GM23338 (cell line): ENCODE measurements around the gene GNAI1. TPM values are rescaled to one million over a fixed set of nuclear protein-coding genes. Genes with fewer than 3 reads are reported as not detected.

ENCODE experiments used
- ATAC-seq: fragments of 200-7000 bp; cut with Tn5 transposase; 3 replicates; pipeline ENCODE4 v1.9.1; 2020
- DNase-seq: peaks from one replicate; pipeline ENCODE4 v3.0.0-alpha.2; 2015; ENCODE audit warnings: low spot score
- H2AFZ ChIP-seq: fragments of 200-600 bp; sonication (generic); 2 replicates; pipeline ENCODE4 v1.8.0; 2016; ENCODE audit warnings: antibody characterized with exemption, mild to moderate bottlenecking, moderate library complexity
- H3F3A ChIP-seq: fragments of 200-600 bp; sonication (generic); replicated peaks from 2 replicates; pipeline ENCODE4 v1.8.0; 2017; ENCODE audit warnings: antibody characterized with exemption, mixed run types, low read depth
- H3K27ac ChIP-seq: fragments of 200-600 bp; sonication (generic); 2 replicates; pipeline ENCODE4 v1.6.1; 2016; ENCODE audit warnings: low read depth
- H3K27me3 ChIP-seq: fragments of 200-600 bp; sonication (generic); 2 replicates; pipeline ENCODE4 v1.8.0; 2016; ENCODE audit warnings: mild to moderate bottlenecking, mixed run types, moderate library complexity; ENCODE audit not compliant: insufficient read depth
- H3K36me3 ChIP-seq: fragments of 200-600 bp; sonication (generic); 2 replicates; pipeline ENCODE4 v1.8.0; 2016; ENCODE audit warnings: mild to moderate bottlenecking; ENCODE audit not compliant: insufficient read depth
- H3K4me1 ChIP-seq: fragments of 200-600 bp; sonication (generic); 2 replicates; pipeline ENCODE4 v1.8.0; 2016; ENCODE audit warnings: mild to moderate bottlenecking, moderate library complexity; ENCODE audit not compliant: insufficient read depth
- H3K4me2 ChIP-seq: fragments of 200-600 bp; sonication (generic); 2 replicates; pipeline ENCODE4 v1.7.1; 2017; ENCODE audit warnings: mixed run types
- H3K4me3 ChIP-seq: fragments of 200-600 bp; sonication (generic); 2 replicates; pipeline ENCODE4 v1.6.1; 2016; ENCODE audit warnings: mixed run types
- H3K79me2 ChIP-seq: fragments of 200-600 bp; sonication (generic); replicated peaks from 2 replicates; pipeline ENCODE4 v1.8.0; 2017; ENCODE audit warnings: mild to moderate bottlenecking; ENCODE audit not compliant: insufficient read depth
- H3K9me2 ChIP-seq: fragments of 200-600 bp; sonication (generic); 2 replicates; pipeline ENCODE4 v1.8.0; 2017; ENCODE audit not compliant: insufficient read depth
- H4K20me1 ChIP-seq: fragments of 200-600 bp; sonication (generic); replicated peaks from 2 replicates; pipeline ENCODE4 v1.8.0; 2017; ENCODE audit warnings: mild to moderate bottlenecking; ENCODE audit not compliant: insufficient read depth
- H3K27ac Mint-ChIP-seq: 2 replicates; pipeline ENCODE4 v1.8.0; 2020; ENCODE audit warnings: inconsistent platforms, mild to moderate bottlenecking, moderate library complexity, mixed read lengths
- H3K27me3 Mint-ChIP-seq: 3 replicates; pipeline ENCODE4 v1.8.0; 2022; ENCODE audit warnings: low read depth, mild to moderate bottlenecking, moderate library complexity, mixed read lengths, inconsistent platforms; ENCODE audit not compliant: insufficient read depth, poor library complexity
- H3K36me3 Mint-ChIP-seq: 3 replicates; pipeline ENCODE4 v1.8.0; 2021; ENCODE audit warnings: low read depth, mild to moderate bottlenecking, inconsistent platforms, moderate library complexity, mixed read lengths
- H3K4me1 Mint-ChIP-seq: 3 replicates; pipeline ENCODE4 v1.8.0; 2020; ENCODE audit warnings: mild to moderate bottlenecking, inconsistent platforms, mixed read lengths
- H3K4me3 Mint-ChIP-seq: 3 replicates; pipeline ENCODE4 v1.8.0; 2021; ENCODE audit warnings: moderate library complexity, mild to moderate bottlenecking, inconsistent platforms, mixed read lengths
- H3K9me3 Mint-ChIP-seq: 3 replicates; pipeline ENCODE4 v1.8.0; 2020; ENCODE audit warnings: moderate library complexity, mild to moderate bottlenecking, inconsistent platforms, mixed read lengths
- CREB1 ChIP-seq: fragments of 250-450 bp; sonication (Bioruptor Pico); IDR thresholded peaks from 2 replicates; pipeline ENCODE4 v1.5.0; 2020; ENCODE audit warnings: low read depth, mild to moderate bottlenecking, moderate library complexity
- CTCF ChIP-seq, 2 experiments: fragments of 200-600 bp in 1 of 2; sonication (generic) in 1 of 2; conservative IDR thresholded peaks; 2 replicates each; pipeline versions ENCODE4 v1.5.1 to v1.6.1; 2016 to 2017; ENCODE audit warnings: antibody characterized with exemption in 2 of 2, low read depth in 2 of 2, mild to moderate bottlenecking in 2 of 2, moderate library complexity in 1 of 2
- EZH2 ChIP-seq: fragments of 200-600 bp; sonication (generic); IDR thresholded peaks from one replicate; pipeline ENCODE4 v1.8.0; 2017; ENCODE audit warnings: antibody characterized with exemption, mild to moderate bottlenecking, low read depth; ENCODE audit not compliant: unreplicated experiment
- JUNB ChIP-seq: IDR thresholded peaks from one replicate; pipeline ENCODE4 v1.6.1; 2016; ENCODE audit warnings: antibody characterized with exemption; ENCODE audit not compliant: unreplicated experiment
- NANOG ChIP-seq: IDR thresholded peaks from 2 replicates; pipeline ENCODE4 v1.6.1; 2016; ENCODE audit warnings: antibody characterized with exemption, borderline replicate concordance
- POLR2AphosphoS5 ChIP-seq: IDR thresholded peaks from 2 replicates; pipeline ENCODE4 v1.6.1; 2016; ENCODE audit warnings: antibody characterized with exemption, low read depth
- ZNF331 ChIP-seq: fragments of 250-450 bp; sonication (Bioruptor Pico); IDR thresholded peaks from 2 replicates; pipeline ENCODE4 v1.5.0; 2020; ENCODE audit warnings: low read depth, mild to moderate bottlenecking, moderate library complexity
- polyA plus RNA-seq: library from polyadenylated mRNA; unstranded; fragments of >200 nt; fragmentation: Nextera tagmentation; extraction: Ambion mirVana; gene quantifications from 2 replicates; pipeline ENCODE4 v1.2.1, GENCODE V29; 2016
- total RNA-seq: library from RNA; depleted of rRNA; stranded (reverse); fragments of >200 nt; shearing (Covaris generic); gene quantifications from 2 replicates; pipeline ENCODE4 v1.2.3, GENCODE V29; 2014
- TF ChIP-seq, protein P1 (sequence below): IDR thresholded peaks from one replicate; pipeline ENCODE4 v1.6.1; 2018; ENCODE audit warnings: antibody characterized with exemption; ENCODE audit not compliant: unreplicated experiment
- TF ChIP-seq, protein P2 (sequence below): fragments of 250-450 bp; sonication (Bioruptor Pico); IDR thresholded peaks from 2 replicates; pipeline ENCODE4 v1.5.0; 2020; ENCODE audit warnings: mild to moderate bottlenecking, moderate library complexity

GNAI1 gene
- total and polyA plus RNA-seq, 2 experiments from 2014 or later: 31.3 to 36.9 TPM

GRCh38 chr7:80159802-80160201 lies 25.2 kb downstream of the GNAI1 start (continued):
- TF ChIP-seq CTCF (conservative IDR thresholded peaks at IDR 0.05; ENCODE audit: low read depth in 2 of 2) (no peak), CREB1 (CRISPR knock-in tag) (no peak), JUNB (no peak)
- TF ChIP-seq, protein P1, sequence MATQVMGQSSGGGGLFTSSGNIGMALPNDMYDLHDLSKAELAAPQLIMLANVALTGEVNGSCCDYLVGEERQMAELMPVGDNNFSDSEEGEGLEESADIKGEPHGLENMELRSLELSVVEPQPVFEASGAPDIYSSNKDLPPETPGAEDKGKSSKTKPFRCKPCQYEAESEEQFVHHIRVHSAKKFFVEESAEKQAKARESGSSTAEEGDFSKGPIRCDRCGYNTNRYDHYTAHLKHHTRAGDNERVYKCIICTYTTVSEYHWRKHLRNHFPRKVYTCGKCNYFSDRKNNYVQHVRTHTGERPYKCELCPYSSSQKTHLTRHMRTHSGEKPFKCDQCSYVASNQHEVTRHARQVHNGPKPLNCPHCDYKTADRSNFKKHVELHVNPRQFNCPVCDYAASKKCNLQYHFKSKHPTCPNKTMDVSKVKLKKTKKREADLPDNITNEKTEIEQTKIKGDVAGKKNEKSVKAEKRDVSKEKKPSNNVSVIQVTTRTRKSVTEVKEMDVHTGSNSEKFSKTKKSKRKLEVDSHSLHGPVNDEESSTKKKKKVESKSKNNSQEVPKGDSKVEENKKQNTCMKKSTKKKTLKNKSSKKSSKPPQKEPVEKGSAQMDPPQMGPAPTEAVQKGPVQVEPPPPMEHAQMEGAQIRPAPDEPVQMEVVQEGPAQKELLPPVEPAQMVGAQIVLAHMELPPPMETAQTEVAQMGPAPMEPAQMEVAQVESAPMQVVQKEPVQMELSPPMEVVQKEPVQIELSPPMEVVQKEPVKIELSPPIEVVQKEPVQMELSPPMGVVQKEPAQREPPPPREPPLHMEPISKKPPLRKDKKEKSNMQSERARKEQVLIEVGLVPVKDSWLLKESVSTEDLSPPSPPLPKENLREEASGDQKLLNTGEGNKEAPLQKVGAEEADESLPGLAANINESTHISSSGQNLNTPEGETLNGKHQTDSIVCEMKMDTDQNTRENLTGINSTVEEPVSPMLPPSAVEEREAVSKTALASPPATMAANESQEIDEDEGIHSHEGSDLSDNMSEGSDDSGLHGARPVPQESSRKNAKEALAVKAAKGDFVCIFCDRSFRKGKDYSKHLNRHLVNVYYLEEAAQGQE: no peak

DNA sequence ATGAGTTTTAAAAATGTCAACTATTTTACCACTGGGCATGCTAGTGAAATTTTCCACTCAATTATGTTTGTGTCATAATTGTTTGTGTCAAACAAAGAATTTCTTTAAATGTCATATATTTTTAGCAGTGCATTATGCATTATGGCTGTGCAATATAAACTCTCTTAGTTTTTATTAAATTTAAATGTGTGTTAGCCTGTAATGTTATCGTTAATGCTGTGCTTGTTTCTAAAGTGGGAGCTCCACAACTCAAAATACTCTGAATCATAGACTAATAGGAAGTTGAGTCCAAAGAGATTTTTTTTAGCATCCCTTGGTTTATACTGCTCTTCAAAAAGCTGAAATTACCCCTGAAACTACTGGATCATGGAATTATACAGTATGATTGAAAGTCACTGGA lies 26.8 kb downstream of the GNAI1 start:
- H3K27ac ChIP-seq: no peak overlapping the region
- ATAC-seq: no peak

DNA sequence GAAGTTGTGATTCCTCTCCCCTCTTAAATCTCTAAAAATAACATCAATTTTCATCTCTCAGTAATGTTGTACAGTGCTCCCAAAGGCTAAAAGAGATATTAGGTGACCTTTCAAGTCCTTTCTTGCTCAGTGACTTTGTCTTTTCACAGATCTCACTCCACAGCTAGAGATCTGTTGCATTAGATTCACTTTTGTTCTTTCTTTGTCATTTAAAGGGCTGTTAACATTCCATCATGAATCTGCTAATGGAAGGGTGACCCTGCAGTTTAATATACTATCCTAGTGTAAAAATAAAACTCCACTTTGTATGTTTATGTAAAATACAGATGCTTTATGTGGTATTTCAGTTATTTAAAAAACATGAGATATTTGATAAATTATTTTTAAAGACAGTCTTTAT lies 30.5 kb downstream of the GNAI1 start:
- TF ChIP-seq, protein P2, sequence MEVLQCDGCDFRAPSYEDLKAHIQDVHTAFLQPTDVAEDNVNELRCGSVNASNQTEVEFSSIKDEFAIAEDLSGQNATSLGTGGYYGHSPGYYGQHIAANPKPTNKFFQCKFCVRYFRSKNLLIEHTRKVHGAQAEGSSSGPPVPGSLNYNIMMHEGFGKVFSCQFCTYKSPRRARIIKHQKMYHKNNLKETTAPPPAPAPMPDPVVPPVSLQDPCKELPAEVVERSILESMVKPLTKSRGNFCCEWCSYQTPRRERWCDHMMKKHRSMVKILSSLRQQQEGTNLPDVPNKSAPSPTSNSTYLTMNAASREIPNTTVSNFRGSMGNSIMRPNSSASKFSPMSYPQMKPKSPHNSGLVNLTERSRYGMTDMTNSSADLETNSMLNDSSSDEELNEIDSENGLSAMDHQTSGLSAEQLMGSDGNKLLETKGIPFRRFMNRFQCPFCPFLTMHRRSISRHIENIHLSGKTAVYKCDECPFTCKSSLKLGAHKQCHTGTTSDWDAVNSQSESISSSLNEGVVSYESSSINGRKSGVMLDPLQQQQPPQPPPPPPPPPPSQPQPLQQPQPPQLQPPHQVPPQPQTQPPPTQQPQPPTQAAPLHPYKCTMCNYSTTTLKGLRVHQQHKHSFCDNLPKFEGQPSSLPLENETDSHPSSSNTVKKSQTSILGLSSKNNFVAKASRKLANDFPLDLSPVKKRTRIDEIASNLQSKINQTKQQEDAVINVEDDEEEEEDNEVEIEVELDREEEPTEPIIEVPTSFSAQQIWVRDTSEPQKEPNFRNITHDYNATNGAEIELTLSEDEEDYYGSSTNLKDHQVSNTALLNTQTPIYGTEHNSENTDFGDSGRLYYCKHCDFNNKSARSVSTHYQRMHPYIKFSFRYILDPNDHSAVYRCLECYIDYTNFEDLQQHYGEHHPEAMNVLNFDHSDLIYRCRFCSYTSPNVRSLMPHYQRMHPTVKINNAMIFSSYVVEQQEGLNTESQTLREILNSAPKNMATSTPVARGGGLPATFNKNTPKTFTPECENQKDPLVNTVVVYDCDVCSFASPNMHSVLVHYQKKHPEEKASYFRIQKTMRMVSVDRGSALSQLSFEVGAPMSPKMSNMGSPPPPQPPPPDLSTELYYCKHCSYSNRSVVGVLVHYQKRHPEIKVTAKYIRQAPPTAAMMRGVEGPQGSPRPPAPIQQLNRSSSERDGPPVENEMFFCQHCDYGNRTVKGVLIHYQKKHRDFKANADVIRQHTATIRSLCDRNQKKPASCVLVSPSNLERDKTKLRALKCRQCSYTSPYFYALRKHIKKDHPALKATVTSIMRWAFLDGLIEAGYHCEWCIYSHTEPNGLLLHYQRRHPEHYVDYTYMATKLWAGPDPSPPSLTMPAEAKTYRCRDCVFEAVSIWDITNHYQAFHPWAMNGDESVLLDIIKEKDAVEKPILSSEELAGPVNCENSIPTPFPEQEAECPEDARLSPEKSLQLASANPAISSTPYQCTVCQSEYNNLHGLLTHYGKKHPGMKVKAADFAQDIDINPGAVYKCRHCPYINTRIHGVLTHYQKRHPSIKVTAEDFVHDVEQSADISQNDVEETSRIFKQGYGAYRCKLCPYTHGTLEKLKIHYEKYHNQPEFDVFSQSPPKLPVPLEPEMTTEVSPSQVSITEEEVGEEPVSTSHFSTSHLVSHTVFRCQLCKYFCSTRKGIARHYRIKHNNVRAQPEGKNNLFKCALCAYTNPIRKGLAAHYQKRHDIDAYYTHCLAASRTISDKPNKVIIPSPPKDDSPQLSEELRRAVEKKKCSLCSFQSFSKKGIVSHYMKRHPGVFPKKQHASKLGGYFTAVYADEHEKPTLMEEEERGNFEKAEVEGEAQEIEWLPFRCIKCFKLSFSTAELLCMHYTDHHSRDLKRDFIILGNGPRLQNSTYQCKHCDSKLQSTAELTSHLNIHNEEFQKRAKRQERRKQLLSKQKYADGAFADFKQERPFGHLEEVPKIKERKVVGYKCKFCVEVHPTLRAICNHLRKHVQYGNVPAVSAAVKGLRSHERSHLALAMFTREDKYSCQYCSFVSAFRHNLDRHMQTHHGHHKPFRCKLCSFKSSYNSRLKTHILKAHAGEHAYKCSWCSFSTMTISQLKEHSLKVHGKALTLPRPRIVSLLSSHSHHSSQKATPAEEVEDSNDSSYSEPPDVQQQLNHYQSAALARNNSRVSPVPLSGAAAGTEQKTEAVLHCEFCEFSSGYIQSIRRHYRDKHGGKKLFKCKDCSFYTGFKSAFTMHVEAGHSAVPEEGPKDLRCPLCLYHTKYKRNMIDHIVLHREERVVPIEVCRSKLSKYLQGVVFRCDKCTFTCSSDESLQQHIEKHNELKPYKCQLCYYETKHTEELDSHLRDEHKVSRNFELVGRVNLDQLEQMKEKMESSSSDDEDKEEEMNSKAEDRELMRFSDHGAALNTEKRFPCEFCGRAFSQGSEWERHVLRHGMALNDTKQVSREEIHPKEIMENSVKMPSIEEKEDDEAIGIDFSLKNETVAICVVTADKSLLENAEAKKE (CRISPR knock-in tag): 0 out of 2 replicates have a peak, but pooled peaks have one; percentile 52
- no peak for TF ChIP-seq EZH2
- TF ChIP-seq NANOG: peak; percentile 67
- peak overlapping the region; percentile 20; the same call in 1 of the 2 replicates for H3K4me3 ChIP-seq
- H3K27ac ChIP-seq: no peak overlapping the region
- no peaks in the 10 kb centered on the region for H3K27me3 ChIP-seq
- no peak overlapping the region for H2AFZ ChIP-seq
- H3K36me3 Mint-ChIP-seq: peaks cover 30% of the 10 kb centered on the region; the same call in 2 of the 3 replicates
- H3K36me3 ChIP-seq: no peaks in the 10 kb centered on the region
- peak; percentile 67 for ATAC-seq
- peaks cover 21% of the 10 kb centered on the region for H3K4me1 ChIP-seq
- no peaks in the 10 kb centered on the region for H4K20me1 ChIP-seq
- no peaks in the 10 kb centered on the region for H3K9me2 ChIP-seq
- DNase-seq: peak; percentile 60
- peaks cover 11% of the 10 kb centered on the region for H3K9me3 Mint-ChIP-seq
- peak overlapping the region; percentile 57 for H3K4me3 Mint-ChIP-seq
- H3K4me2 ChIP-seq: peak overlapping the region; percentile 62
- H3K79me2 ChIP-seq: peaks cover 97% of the 10 kb centered on the region
- H3K27ac Mint-ChIP-seq: peak overlapping the region; percentile 96
- no peaks in the 10 kb centered on the region for H3K27me3 Mint-ChIP-seq
- H3K4me1 Mint-ChIP-seq: peaks cover 23% of the 10 kb centered on the region
- H3F3A ChIP-seq: no peaks in the 10 kb centered on the region

More for the DNA sequence above, 26.8 kb downstream of the GNAI1 start:
- Histone ChIP-seq H3K4me1 (peaks cover 18% of the 10 kb centered on the region), H2AFZ (no peak overlapping the region), H3K27me3 (no peaks in the 10 kb centered on the region), H3K36me3 (no peaks in the 10 kb centered on the region), H3K4me2 (no peak overlapping the region), H3K79me2 (peaks cover 99% of the 10 kb centered on the region), H3K4me3 (no peak overlapping the region), H4K20me1 (no peaks in the 10 kb centered on the region; the same call in 1 of the 2 replicates), H3K9me2 (no peaks in the 10 kb centered on the region), H3F3A (no peaks in the 10 kb centered on the region)
- Mint-ChIP-seq H3K9me3 (peaks cover 6% of the 10 kb centered on the region; the same call in 1 of the 3 replicates), H3K4me1 (peaks cover 38% of the 10 kb centered on the region), H3K27me3 (no peaks in the 10 kb centered on the region), H3K36me3 (peaks cover 12% of the 10 kb centered on the region; the same call in 2 of the 3 replicates), H3K27ac (no peak overlapping the region), H3K4me3 (no peak overlapping the region)
- TF ChIP-seq POLR2AphosphoS5 (no peak), JUNB (no peak), ZNF331 (CRISPR knock-in tag) (no peak)
- DNase-seq: no peak
